Middle frontal gyrus (tissue), 1 donor: ENCODE results near the gene ZNF580.

ENCODE experiments used
- DNase-seq: peaks from one replicate; pipeline ENCODE4 v3.0.0-alpha.2; 2015; ENCODE audit warnings: low spot score; ENCODE audit errors: extremely low spot score

The ZNF580 gene

DNA sequence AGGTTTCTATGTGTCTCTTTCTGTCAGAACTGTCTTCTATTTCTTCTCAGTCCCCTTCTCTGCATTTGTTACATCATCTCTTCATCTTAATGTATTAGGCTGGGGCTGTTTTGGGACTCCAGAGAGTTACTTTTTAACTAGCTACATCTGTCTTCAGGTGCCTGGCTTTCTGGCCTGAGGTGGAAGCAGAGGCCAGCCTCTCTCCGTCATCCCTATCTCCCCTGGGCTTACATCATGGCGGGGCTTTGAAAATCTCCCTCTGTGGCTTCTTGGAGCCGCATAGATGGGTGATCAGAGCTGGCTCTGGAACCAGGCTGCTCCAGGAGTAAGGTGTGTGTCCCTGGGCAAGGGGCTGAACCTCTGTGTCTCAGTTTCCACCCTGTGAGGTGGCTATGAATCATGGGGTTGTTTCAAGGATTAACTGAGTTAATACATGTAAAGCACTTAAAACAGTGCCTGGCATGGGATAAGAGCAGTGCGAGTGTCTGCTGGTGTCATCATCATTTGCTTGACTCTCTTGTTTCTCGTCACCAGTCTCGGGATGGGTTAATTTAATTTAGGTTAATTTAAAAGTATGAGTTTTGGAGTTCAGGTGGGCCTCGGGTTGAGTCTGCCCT, 36.2 kb downstream of the ZNF580 start:
- no peak for DNase-seq

DNA sequence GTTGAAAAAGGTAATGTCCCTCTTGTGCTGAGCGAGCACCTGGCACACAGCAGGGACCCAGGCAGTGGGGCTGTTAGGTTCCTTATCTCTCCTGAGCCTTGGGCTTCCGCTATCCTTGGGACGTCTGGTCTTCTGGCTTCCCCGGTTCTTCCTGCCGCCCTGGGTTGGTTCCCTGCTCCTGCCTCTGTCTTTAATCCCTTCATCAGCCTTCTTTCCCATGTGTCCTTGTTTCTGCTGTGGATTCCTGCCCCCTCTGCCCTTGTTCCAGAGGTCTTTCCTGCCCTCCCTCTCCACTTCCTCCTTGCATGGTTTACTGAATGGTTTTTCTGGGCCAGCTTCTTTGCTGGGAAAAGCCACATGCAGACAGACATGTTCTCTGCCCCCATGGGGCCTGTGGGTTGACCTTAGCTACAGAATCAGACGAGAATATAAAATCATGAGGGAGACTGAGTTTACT, 36.8 kb downstream of the ZNF580 start:
- no peak for DNase-seq

DNA sequence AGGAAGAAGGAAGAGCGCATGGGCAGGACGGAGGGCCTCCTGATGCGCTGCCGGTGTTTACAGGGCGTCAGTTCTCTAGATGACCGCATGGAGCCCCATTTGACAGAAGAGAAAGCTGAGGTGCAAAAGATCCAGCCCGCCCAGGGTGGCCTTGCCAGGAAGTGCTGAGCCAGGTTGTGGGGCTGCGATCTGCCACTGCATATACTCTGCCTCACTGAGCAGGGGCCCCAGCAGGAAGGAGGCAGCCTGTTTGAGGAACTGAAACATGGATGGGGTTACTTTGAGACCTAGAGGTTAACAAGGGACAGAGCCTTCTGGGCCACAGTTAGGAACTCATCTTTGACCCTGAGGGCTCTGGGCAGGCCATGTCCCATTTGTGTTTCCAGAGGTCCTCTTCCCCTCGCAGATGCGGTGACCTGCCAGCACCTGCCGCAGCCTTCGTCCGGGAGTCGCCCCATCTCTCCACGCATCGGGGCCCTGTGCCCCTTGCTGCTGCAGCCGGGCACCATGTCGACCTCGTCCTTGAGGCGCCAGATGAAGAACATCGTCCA, 37.4 kb downstream of the ZNF580 start:
- no peak for DNase-seq

DNA sequence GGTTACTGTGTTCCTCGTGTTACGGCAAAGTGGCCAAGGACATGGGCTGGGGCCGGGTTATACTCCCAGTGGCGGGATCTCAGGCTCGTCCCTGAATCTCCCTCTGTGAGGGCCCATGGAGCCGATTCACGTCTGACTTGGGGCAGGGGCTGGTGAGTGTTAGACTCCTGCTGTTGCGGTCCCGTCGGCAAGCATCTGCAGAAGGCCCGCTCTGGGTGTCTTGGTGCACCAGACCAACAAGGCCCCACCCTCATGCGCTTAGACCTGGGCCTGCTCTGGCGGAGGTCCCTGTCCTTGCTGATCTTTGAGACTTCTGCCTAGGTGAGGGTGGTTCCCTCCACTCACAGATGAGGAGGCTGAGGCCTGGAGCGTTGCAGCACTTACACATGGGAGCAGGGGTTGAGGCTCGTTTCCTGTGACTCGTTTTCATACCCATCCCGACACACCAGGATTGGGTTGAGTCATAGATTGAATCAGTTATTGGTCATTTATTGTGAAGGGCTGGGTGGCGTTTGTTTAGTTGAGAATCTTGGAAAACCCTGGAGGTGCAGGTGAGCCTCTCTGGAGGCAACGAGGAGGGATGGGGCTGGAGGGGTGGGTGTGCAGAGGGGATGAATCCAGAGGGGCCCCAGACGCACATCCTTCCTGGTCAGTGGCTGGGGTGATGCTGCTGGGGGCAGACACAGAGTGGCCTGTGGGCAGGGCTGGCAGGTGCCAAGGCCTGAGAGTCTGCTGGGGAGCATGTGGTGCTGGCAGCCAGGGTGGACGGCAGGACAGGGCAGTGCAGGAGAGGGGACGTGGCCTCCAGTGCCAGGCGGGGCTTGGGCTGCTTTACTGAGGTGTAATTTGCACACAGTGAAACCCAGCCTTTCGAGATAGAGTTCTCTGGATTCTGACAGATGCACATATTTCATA, 38.8 kb downstream of the ZNF580 start:
- no peak for DNase-seq

DNA sequence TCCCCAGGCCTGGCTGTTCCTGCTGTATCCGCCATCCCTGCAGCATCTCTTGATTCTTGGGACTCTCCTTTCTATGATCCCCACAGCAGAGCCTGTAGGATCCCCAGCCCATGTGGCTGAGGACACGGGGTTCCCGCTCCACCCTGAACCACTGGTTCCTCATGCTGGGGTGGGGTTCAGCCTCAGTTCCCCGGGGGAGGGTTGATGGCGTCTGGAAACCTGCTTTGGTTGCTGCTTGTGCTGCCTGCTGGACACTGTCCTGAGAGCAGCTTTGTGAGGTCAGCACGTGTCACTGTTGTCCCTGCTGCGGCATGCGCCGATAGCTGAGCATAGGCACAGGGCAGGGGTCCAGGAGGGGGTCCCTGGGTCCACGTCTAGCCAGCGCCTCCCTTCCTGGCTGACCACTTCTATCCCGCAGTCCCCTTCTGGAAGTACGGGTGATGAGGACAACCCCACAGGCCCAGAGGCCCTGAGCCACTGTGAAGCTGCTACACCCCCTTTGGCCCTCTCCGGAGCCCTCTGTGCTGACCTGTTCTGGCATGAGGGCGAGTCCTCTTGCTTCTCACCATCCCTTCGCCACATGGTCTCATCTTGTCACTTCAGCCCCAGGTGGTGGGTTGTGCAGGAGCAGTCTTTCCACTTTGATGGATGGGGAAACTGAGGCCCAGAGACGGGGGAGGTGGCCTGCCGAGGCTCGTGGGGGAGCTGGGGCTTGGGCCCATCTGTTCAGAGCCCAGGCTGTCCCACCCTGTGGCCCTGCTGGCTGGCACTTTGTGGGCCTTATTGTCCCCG, 39.7 kb downstream of the ZNF580 start:
- DNase-seq: no peak

DNA sequence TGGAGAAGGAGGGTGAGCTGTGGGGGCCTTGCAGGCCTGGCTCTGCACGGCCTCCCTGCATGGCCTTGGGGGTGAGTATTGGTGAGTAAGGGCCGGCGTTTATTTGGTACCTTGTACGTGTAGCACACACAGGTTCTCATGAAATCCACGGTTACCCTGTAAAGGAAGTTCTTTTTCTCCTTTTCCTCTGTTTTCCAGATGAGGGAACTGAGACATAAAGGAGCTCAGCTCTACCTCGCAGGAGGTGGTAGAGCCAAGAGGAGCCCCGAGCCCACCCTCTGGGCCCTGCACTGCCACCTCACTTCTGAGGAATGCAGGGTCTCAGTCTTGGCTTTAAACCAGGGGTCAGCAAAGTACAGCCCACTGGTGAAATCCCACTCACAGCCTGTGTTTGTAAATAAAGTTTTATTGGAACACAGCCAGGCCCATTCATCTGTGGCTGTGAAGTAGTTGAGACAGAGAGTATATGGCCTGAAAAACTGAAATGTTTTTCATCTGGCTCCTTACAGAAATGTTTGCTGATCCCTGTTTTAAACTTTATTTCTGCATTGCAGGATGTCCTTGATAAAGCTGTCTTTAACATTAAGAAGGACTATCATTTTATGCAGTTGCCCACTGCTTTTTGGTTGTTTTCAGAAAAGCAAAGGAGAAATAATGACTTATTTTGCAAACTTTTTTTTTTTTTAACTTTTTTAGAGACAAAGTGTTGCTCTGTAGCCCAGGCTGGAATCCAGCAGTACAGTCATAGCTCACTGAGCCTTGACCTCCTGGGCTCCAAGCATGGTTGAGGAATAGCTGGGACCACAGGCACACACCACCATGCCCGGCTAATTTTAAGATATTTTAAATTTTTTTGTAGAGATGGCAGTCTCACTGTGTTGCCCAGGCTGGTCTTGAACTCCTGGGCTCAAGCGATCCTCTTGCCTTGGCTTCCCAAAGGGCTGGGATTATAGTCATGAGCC, 40.6 kb downstream of the ZNF580 start:
- no peak for DNase-seq

DNA sequence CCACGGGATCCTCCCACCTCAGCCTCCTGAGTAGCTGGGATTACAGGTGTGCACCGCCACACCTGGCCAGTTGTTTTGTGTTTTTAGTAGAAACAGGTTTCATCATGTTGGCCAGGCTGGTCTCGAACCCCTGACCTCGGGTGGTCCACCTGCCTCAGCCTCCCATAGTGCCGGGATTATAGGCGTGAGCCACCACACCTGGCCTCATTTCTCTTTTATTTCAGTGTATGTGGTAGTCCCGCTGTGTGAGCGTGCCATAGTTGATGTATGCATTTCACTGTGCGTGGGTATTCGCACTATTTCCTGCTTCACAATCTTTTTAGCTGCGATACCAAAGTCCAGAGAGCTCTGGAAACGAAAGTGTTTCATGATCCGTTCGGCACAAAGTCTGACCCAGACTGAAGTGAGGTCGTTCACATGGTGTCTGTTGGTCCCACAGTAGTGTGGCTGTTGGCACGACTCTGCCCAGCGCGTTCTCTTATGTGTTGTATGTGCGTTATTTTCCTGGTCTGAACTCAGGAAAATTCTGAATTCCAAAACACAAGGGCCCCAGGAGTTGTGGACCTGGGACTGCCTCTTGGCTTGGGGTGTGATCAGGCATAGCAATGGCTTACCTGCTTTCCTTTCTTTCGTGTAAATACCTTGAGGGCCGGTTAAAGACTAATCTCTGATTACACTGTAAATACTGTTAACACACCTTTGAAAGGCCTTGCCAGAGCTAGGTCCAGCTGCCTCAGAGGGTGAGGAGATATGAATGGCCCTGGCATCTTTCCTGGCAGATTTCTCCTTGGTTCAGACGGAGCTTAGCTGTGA, 42.9 kb downstream of the ZNF580 start:
- no peak for DNase-seq

DNA sequence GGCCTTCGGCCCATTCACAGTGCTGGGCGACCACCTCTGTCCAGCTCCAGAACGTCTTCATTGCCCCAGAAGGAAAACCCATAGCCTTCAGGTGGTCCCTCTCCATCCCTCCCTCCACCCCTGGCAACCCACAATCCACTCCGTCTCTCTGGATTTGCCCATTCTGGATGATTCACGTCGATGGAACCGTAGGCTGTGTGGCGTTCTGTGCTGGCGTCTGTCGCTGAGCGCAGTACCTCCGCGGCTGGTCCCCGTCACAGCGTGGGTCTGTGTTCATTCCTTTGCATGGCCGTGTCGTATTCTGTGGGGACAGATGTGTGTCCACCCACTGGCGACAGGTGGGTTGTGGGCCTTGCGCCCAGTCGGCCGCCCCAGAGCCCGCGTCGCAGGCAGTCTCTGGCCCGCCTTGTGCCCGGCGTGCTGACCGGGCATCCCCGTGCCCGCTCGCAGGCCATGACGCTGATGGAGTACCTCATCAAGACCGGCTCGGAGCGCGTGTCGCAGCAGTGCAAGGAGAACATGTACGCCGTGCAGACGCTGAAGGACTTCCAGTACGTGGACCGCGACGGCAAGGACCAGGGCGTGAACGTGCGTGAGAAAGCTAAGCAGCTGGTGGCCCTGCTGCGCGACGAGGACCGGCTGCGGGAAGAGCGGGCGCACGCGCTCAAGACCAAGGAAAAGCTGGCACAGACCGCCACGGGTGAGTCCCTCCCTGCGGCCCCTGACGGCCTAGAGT, 44.3 kb downstream of the ZNF580 start:
- no peak for DNase-seq

DNA sequence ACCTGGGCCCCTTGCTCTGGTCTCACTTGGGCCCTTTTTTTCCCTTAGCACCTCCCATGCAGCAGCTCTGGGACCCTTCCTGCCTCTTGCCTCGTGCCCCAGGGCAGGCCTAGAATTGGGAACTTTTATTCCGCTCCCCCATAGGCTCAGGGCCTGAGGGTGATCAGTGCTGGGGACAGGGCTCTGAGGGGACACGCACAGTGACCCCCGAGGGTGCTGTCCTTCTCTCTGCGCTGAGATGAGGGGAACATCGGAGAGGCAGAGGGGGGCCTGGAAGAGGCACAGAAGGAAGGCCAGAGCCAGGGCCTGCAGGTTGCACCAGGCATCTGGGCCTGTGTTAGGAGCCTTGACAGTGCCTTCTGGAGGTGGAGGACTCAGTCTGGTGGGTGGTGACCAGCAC, 45.0 kb downstream of the ZNF580 start:
- no peak for DNase-seq

DNA sequence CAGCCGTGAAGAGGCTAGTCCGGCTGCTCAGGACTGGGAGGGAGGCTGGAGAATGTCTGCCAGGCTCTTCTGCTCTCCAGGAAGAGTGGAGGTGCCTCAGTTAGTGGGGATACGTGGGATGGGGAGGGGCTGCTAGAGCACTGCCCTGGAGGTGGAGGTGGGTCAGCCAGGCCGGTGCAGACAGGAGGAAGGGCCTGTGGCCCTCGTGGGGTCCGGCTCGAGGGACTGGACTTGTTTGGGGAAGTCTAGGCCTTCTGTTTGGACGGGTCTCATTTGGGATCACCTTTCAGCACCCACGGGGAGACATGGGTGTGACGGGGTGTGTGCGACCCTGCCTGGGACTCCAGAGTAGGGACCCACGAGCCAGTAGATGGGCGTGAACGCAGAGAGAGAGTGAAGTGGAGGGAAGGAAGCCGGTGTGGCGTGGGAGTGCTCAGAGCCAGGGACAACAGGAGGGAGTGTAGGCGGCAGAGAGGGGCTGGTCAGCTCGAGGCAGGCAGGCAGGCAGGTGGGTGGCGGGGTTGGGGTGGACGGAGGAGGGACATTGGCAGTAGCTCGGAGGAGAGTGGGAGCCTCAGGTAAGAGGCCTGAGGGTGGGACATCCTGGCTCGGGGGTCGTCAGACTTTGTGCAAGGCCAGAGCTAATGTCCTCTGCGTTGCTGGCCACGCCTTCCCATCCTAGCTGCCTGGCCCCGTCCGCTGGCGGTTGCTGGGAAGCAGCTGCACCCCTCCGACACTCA, 45.7 kb downstream of the ZNF580 start:
- DNase-seq: no peak

DNA sequence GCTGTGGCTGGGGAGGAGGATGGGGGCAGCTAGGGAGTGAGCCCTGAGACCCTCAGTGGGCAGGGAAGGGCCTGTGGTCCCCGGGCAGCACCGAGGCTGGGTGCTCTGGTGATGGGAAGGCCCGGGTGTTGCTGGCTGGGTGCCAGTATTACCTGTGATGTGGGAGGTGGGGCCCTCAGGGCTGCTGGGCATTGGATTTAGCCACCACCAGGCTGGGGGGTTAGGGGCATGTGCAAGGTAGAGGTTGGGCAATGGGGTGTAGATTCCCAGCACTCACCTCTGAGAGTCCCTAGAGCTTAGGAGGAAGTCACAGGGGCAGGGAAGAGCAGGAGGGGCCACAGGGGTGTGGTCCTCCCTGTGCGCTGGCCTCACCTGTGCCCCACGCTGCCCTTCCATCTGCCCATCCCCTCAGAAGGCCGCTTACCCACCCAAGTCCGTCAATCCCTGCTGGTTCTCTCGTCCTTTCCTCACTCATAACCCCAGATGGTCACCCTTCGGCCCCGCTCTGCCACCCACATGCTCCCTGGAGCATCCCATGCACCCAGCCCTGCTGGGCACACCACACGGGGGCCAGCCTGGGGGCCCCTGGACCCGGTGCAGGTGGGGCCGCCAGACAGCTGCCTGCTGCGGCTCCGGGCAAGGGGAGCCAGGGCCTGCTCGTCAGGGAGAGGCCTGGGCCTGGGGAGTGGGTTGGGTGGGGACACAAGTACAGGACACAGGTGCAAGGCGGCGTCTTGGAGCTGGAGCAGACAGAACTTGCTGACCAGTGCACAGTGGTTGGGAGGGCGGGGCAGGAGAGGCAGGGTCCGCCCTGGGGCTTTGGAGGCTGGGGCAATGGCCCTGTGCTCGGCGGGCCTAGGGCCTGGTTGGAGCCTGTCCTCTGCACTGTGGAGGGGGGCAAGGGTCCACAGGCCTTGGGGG, 46.7 kb downstream of the ZNF580 start:
- DNase-seq: no peak

DNA sequence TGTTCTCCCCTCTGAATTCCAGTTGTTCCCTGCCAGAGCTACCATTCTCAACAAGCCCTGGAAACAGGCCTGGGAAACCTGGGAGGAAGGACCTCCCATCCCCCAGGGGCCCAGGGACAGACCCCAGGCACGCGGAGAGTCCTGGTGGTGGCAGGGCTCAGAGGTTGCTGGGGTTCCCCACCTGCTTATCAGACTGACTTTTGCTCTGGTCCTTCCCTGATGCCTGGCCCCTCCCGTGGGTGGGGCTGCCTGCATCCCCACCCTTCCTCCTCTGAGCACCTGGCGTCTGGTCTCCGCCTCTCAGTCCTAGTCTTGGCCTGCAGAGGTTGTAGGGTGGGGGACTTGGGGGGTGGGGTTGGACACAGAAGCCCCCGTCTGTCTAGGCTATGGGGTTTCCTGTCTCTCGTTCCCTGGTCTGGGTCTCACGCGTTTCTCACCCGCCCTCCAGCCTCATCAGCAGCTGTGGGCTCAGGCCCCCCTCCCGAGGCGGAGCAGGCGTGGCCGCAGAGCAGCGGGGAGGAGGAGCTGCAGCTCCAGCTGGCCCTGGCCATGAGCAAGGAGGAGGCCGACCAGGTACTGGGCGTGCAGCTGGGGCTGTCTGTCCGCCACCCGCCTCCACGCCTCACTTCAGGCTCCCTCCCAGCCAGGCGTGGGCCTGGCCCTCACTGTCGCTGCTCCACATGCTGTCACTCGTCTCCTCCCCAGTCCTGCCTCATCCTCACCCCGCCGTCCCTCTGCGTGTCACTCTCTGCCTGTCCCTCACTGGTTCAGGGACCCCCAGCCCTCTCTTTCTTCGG, 47.8 kb downstream of the ZNF580 start:
- peak; percentile 12 for DNase-seq

DNA sequence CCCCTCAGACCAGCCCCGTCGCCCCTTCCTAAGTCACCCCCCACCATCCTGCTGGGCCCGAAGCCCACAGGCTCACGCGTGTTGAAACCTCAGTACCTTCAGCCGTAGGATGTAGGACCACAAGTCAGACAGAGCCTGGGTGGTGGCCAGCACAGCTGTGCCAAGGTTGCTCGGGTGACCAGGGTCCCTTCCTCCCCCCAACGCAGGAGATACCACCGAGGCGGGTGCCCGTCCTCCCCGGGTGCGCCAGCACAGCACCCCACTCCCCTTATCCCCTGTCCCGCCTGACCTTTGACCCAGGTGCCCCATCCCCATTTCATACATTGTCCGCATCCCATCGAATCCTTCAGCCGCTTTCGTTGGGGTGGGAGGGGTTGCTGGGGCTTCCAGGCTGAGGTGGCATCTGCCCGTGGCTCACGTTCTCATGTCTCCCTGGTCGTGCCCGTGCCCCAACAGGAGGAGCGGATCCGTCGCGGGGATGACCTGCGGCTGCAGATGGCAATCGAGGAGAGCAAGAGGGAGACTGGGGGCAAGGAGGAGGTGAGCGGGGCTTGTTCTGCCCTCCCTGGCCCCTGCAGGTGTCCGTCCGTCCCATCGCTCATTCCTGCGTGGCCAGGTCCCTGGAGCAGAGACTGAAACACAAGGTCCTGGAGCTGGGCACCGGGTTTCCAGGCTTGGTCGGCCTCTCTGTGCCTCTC, 48.8 kb downstream of the ZNF580 start:
- DNase-seq: no peak

DNA sequence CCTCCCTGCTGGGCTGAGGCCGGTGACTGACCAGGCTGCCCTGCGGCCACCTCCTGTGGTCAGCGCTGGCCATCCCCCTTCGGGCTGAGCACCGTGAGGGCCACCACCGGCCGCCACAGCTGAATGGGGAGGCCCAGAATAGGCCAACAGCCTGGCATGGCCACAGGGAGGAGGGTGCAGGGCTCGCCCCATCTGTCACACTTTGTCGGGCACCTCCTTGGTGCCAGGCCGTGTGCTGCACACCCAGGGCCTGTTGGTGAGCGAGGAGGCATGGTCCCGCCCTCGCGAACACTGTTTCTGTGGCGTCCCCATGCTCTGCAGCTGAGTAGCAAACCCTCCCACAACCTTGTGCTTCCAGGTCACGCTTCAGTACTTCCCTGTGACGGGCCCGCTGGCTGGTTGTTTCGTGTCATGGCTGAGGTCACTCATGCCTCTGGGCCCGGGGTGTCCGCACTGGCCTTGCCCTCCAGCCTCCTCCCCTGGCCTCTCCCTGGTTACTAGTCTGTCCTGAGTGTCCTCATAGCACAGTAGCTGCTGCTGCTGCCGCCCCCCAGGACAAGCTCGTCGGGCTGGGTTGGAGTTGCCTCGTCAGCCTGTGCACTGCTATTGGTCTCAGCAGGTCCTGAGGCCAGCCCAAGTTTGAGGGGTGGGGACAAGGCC, 49.4 kb downstream of the ZNF580 start:
- no peak for DNase-seq
